GM19328 (cell line): ENCODE data around the gene UBE2H.
A peak's percentile ranks its signal among the peaks of the same experiment; 100 is the strongest.
"Not testable (repeated sequence)": the region's sequence is repeated elsewhere in the genome, so short reads cannot be mapped to it uniquely, and the experiment has no call there.

Experiments
- ATAC-seq: cut with Tn5 transposase; IDR thresholded peaks from one replicate; pipeline ENCODE4 v1.9.1; 2021; ENCODE audit warnings: mild to moderate bottlenecking, moderate library complexity; ENCODE audit not compliant: unreplicated experiment

Gene UBE2H

DNA sequence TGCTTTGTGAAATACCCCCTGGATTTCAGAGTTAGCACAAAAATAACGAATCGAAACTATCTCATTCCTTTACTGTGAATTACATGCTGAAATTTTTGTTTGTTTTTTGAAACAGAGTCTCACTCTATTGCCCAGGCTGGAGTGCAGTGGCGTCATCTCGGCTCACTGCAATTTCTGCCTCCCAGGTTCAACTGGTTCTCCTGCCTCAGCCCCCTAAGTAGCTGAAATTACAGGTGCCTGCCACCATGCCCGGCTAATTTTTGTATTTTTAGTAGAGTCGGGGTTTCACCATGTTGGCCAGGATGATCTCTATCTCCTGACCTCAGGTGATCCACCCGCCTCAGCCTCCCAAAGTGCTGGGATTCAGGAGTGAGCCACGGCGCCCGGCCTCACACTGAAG, 125.9 kb downstream of the UBE2H start:
- not testable (repeated sequence) for ATAC-seq

DNA sequence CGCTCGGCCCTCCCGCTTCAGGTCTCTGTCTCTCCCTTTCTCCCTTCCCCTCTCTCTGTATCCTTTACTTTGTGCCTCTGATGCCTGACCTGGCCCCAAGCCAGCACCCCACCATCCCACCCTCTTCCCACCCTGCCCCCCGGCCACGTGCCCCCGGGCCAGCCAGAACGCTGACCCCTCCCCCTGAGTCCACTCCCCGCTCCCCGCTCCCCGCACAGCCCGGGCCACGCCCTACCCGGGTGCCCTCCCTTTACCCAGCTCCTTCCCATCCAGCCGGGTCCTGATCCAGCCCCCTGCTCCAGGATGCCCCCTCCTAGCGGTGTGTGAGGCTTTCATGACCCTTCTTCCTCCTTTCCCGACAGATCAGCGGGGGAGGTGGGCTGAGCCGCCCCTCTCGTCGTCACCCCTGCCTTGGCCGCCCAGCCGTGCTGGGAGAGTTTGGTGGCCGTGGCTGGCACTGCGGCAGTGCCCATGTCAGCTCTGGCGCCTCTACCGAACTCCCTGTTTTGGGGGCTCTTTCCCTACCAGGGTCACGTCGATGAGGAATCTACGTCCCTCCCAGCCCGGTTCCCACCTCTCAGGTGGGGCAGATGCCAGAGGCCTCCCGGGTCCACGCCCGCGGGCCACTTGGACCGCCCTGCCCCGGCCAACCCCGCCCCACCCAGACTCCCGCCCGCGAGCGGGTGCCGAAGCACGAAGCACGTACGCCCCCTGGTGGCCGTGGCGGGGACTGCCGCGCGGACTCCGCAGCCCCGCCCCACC, 127.4 kb downstream of the UBE2H start:
- peak; percentile 60 for ATAC-seq

DNA sequence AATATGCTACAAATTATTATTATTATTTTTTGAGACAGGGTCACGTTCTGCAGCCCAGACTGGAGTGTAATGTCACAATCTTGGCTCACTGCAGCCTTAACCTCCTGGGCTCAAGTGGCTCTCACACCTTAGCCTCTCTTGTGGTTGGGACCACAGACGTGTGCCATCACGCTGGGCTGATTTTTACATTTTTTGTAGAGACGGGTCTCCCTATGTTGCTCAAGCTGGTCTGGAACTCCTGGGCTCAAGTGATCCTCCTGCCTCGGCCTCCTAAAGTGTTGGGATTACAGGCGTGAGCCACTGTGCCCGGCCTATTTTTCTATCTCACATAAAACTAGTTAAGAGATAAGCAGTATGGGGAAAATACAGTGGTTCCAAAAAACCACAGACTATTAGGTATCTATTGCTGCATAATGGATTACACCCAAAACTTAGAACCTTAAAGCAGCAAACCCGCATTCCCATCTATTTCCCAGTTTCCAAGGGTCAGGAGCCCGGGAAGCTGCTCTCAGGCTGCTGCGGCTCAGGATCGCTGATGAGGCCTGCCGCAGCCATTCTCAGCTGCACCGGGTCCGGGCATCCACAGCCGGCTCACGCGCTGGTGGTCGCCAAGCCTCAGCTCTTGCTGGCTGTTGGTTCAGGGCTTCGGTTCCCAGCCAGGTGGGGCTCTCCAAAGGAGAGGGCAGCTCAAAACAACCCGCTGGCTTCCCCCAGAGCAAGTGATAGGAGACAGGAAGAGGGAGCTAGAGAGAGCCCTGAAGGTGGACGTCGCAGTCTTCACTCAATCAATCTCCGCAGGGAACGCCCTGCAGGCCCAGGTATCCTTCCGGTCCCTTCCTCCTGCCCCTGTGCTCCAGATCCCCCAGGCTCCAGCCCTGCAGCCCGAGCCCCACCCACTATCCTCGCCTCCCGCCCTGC, 128.2 kb downstream of the UBE2H start:
- no peak for ATAC-seq

DNA sequence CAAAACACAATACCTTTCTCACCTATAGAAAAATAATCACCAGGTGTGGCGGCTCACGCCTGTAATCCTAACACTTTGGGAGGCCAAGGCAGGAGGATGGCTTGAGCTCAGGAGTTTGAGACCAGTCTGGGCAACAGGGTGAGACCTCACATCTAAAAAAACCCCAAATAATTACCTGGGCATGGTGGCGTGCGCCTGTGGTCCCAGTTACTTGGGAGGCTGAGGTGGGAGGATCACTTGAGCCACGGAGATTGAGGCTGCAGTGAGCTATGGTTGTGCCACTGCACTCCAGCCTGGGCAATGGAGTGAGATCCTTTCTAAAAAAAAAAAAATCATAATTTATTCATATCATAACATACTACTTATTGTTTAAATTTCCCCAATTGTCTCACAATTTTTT, 129.6 kb downstream of the UBE2H start:
- ATAC-seq = not testable (repeated sequence)

DNA sequence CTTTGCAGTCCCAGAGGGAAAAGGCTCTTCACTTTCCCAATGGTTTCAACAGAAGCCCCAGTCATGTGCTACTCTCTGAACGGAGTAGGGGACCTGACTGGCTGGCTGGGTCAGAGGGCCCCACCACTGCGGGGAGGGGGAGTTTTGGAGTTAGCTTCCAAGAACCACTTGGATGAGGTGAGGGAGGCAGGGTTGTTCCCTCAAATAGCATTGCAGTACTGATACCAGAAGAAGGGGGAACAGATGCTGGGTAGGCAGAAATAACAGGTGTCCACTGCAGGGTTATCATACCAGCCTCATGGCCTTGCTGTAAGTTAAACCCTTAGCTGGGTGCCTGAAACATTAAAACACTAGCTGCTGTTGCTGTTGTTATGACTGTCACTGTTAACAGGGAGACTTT, 131.3 kb downstream of the UBE2H start:
- ATAC-seq = no peak

DNA sequence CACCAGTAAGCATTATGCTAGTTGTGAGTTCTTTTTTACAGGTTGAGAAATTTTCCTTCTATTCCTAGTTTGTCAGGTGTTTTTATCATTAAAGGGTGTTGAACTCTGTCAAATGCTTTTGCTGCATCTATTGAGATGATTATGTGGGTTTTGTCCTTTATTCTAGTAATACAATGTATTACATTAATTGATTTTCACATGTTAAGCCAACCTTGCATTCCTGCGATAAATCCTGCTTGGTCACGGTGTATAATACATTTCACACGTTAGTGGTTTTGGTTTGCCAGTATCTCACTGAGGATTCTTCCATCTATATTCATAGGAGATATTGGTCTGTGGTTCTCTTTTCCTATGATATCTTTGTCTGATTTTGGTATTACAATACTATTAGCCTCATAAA, 136.0 kb downstream of the UBE2H start:
- ATAC-seq = no peak

DNA sequence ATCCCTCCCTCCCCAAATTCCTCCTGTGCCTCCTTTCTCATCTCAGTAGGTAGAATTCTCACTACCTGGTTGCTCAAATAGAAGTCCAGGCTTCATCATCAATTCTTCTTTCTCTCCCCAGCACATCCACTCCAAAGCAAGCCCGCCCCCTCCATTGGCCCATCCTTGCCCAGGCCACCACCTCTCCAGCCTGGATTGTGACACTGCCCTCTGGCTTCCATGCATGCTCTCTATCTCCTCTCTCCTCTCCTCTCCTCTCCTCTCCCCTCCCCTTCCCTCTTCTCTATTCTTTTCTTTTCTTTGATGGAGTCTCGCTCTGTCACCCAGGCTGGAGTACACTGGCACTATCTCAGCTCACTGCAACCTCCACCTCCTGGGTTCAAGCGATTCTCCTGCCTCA, 144.9 kb downstream of the UBE2H start:
- no peak for ATAC-seq

DNA sequence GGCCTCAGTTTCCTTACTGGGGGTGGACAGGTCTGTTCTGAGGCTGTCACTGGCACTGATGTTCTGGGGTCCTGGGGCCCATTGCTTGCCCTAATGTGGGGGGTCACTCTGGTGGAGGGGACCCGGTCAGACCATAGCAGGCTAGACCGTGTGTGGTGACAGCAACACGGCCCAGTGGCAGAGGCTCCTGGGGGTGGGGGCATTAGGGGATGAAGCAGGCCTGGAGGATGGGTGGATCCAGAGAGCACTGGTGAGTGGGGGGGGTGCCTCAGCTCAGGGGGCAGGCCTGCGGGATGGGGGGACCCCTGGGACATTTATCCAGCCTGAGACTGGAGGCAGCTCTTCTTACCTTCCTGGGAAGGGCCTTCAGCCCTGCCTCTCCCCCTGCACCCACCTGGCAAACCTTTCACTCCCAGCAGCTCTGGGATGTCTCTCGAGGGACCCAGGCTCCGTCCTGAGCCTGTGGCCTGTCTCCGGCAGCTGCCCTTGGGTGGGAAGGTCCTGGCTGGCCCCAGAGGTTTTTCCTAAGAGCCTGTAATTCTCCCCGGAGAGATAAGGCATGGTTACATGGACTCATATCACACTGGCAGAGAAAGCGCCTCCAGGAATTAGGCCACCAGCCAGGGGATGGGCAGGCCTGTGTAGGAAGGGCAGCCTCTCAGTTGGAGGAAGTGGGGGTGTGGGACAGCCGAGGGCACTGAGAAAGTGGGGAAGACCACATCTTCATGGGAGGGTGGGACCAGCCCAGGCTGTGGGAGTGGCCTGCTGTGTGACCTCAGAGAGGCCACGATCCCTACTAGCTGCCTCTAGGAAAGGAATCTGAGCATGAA, 147.7 kb downstream of the UBE2H start:
- no peak for ATAC-seq

DNA sequence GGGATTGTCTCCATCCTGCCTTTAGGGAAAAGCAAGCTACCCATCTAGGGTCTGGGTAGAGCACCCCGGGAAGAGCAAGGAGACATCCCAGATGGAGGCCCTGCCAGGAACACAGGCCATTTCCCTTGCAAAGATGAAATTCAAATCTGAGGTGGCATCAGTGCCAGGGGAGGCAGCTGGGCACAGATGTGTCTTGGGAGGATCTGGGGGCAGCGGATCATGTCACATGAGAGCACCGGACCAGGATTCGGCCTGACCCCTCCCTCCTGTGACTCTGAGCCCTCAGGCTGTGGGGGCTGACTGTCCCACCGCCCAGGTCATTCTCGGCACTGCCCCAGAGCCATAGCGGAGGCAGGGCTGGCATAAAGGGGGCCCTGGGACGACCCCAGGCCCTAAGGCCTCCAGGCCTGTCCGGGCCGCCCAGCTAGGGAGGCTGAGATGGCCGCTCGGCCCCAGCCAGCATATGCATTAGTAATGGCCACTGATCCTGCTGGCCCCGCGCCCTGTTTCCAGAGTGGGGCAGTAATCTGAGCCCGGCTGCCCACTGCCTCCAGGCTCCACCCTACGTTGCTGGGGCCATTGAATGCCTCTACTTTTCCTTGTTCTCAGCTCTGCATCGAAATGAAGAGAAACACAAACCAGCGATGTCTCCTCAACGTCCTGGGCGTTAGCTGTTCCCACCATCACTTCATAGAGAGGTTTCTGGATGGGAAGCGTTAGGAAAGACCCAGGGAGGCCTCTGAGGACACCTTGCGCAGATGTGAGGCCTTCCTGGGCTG, 148.5 kb downstream of the UBE2H start:
- no peak for ATAC-seq

DNA sequence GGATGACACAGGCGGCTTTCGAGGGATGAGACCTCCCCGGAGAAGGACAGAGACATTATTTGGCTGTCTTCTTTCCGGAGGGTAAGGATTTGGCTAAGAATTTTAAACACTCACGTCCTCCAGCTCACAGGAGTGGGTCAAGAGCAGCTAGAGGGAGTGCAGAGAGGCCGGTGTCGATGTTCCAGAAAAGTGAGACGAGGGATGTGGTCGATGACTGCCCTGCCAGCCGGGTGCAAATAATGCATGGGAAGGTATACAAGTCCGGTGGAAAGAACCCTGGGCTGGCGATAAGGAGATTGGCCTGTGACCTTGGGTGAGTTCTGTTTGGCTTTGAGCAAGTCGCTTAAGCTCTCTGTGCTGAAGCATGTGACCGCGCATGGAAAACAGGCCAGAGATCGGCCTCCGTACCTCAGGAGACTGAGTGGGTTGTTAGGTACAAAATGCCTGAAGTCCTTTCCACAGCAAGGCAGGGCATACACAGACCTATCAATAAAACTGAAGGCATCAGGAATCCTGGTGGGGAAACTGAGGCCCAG, 149.1 kb downstream of the UBE2H start:
- ATAC-seq = no peak

DNA sequence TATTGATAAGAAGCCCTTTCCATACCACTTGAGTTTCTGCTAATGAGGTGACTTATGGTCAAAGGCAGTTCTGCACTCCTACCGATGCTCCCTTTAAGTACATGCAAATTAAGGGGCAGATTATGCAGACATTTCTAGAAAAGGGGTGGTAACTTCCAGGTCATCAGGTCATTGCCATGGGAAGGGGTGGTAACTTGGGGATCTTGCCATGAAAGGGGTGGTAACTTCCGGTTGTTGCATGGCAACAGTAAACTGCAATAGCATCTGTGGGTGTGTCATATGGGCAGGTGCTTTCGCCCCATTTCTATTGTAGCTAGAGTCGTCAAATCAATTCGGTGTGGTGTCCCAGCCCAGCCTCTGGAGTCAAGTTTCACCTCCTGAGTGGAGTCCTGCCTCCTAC, 150.9 kb downstream of the UBE2H start:
- ATAC-seq = no peak

DNA sequence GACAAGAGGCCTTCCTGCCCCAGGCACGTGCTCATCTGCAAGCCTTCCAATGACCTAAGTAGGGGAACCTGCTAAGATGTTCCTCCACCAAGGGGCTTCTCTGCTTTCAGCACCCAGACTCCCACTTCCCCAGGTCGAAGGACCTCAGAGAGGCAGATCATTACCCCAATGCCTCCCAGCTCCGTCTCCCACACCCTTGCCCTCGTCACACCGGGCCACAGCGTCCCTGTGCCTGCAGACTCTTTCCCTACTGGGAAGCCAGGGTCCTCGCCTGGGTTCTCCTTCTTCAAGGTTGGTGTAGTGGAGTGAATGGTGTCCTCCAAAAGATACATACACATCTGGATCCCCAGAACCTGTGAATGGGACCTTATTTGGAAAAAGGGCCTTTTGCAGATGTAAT, 151.9 kb downstream of the UBE2H start:
- ATAC-seq = no peak

DNA sequence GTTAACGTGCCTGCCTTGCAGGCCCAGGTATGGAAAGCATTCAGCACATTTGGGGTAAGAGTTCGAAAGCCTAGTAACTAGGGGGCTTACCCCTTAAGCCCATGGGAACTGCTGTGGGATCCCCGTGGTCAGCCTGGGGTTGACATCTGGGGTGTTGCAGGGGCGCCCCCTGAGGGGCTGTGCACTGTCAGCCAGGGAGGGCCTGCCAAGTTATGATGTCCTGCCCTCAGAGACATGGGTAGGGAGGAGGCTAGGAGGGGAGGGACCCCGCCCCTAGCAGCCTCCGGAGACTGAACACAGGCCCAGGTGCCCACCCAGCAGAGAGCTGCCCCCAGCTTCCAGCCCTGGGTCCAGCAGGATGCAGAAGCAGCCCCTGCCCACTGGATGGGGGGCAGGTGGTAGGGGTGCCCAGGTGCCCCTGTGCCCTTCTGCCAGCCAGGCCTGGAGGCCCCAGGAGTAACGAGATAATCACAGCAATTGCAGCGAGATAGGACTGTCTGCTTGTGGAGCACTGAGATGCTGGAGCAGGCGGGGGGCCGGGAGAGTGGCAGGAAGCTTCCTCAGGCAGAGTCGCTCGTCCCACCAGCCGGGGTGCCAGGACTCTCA, 153.3 kb downstream of the UBE2H start:
- no peak for ATAC-seq

DNA sequence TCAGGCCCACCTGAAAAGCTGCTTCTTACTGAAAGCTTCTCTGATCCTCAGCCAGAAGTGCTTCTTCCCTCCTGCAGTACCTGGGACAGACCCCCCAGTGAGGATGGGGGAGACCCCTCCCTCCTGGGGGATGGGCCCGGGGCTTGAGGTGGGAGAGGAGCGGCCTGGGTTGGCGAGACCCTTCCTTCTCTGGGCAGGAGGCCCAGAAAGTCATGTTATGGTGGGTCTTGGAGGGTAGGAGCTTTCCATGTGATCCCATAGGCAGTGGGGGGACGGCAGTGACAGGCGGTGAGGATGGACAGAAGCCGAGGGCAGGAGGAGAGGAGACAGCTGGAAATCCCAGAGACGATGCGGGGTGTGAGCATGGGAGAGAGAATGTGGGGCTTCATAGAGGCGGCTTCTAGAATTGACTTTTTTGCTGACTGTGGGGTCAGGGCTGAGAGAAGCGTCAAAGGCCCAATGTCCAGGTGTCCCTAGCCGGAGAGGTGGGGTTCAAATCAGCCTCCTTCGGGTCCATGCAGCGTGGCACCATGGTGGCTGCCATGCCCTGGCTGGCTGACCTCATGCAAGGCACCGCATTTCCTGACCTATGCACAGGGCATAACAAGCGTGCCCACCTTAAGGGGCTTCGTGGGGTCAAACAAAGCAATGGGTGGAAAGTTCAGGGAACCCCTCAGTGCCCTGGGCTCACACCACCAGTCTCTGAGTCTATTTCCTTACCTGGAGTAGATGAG, 154.0 kb downstream of the UBE2H start:
- ATAC-seq = no peak

DNA sequence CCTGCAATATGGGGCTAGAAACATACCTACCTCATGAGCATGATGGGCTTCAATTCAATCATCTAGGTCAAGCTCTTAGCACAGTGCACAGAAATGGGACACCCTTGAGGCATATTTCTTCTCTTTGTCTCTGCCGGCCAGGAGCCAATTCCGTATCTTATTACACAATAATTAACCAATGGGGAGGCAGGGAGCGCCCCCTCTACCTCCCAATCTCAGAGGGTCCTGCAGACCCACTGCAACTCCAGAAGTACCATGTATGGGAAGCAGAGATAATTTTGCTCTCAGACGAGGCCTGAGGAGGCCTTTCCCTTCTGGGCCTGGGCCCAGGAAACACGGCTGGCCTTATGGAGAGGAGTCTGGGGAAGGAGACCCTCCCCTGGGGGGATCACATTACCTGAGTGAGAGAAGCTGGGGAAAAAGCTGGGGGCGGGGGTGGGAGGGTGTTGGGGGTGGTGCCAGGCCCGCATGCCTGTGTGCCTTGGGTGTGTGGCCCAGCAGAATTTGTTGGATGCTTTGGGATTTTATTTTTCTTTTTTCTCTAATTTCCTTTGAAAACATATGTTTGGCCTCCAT, 155.5 kb downstream of the UBE2H start:
- ATAC-seq = no peak

DNA sequence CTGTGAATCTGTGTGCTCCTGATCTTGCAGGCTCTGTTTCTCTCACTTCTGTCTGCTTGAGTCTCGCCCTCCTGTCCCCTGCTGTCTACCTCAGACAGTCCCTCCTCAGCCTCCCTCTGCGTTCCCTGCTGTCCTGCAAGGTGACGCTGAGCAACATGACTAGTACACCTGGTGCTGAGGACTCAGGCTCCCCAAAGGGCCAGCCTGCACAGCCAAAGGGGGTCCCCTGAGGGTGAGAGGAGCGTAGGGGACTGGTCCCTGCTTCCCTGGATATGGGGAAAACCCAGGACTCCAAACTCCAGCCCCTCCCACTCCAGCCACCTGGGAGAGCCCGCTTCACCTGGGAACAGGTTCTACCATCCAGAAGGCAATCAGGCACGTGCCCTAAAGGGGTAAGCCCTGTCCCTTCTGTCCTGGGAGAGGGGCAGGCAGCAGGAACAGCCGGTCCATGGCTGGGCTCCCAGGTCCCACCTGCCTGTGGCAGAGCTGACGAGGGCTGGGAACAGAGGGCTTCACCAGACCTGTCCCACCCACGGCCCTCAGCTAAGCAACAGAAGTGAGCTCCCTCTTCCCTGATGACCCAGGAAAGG, 156.5 kb downstream of the UBE2H start:
- ATAC-seq = no peak

DNA sequence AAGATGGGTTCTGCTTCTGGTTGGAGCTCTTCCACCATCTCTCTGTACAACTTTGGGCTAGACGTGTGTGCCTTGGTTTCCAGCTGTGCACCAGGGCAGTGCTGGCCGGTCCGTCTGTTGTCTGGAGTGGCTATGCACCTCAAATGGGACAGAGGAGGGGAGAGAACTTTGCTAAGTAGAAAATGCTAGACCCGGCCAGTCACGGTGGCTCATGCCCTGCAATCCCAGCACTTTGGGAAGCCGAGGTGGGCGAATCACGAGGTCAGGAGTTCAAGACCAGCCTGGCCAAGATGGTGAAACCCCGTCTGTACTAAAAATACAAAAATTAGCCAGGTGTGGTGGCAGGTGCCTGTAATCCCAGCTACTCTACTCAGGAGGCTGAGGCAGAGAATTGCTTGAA, 158.3 kb downstream of the UBE2H start:
- ATAC-seq = not testable (repeated sequence)

DNA sequence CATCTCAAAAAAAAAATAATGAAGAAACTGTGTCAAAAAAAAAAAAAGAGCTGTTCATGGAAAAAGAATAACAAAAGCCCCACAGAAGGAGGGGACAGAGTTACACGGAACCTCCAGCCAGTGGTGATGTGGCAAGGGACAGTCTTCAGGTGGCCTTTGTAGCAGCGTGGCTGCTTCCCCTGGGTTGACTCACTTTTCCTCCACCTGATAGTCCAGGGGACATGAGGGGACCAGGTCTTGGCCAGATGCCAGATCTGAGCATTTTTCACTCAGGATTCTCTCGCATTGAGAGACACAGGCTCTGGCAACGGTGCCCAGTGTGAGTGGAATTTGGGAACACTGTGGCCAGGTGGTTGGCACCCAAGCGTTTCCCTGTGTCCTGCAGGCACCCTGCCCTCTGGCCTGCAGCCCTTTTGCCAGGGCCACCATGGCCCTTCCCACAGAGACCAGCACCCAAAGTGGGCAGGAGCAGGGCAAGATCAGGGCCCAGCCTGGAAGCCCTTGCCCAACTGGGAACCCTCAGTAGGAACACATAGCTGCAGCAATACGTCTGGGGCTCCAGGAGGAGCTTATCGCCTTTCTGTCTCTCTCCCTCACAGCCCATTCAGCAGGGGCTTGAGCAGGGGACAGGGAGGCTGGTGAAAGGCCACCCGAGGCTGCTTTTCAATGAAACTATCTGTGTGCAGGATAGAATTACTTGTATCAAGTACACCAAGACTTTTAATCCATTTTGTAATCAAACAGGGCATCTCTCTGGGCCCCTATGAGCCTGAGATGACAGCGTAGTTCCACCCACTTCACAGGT, 159.1 kb downstream of the UBE2H start:
- no peak for ATAC-seq
